Left lung (tissue), 10 donors: ENCODE results near the gene NPHP4. TPM values are rescaled to one million over a fixed set of nuclear protein-coding genes. Genes with fewer than 3 reads are reported as not detected.
A peak's percentile ranks its signal among the peaks of the same experiment; 100 is the strongest.

Experiments used
- ATAC-seq: fragments of 200-7000 bp; cut with Tn5 transposase; one replicate; pipeline ENCODE4 v1.9.1; 2020; ENCODE audit warnings: moderate library complexity
- DNase-seq, 4 donors: peaks; one replicate each; pipeline ENCODE4 v3.0.0-alpha.2; 2013 to 2020
- H3K27ac ChIP-seq, 2 donors: fragments of 200-600 bp; sonication (generic) in 1 of 2; one replicate each; pipeline versions ENCODE4 v1.5.0 to v1.8.0; 2020 to 2021
- H3K27me3 ChIP-seq, 2 donors: fragments of 200-600 bp; sonication (generic) in 1 of 2; one replicate each; pipeline versions ENCODE4 v1.5.0 to v1.8.0; 2020 to 2021
- H3K36me3 ChIP-seq, 2 donors: fragments of 200-600 bp; sonication (generic) in 1 of 2; one replicate each; pipeline versions ENCODE4 v1.5.0 to v1.8.0; 2020 to 2021
- H3K4me1 ChIP-seq, 2 donors: fragments of 200-600 bp; one replicate each; pipeline ENCODE4 v1.8.0; 2021
- H3K4me3 ChIP-seq, 2 donors: fragments of 200-600 bp; sonication (generic) in 1 of 2; one replicate each; pipeline versions ENCODE4 v1.5.0 to v1.8.0; 2020 to 2021; ENCODE audit warnings: mild to moderate bottlenecking in 1 of 2
- H3K9me3 ChIP-seq, 2 donors: fragments of 200-600 bp; sonication (generic) in 1 of 2; one replicate each; pipeline versions ENCODE4 v1.5.0 to v1.8.0; 2020 to 2021
- CTCF ChIP-seq, 2 donors: fragments of 200-600 bp; sonication (generic) in 1 of 2; IDR thresholded peaks; one replicate each; pipeline versions ENCODE4 v1.5.0 to v1.8.0; 2021; ENCODE audit warnings: antibody characterized with exemption in 2 of 2
- intact Hi-C, 2 donors: fragments of 100-400 bp; cut with DNase I; formaldehyde crosslinking; loops; one replicate each; pipeline versions ENCODE4 v1.11.2 to v1.14.2; 2022
- polyA plus RNA-seq, 6 donors: library from polyadenylated mRNA; unstranded; fragments of 120-200 nt; gene quantifications; one replicate each; pipeline ENCODE4 v1.2.1, GENCODE V29; 2013; ENCODE audit not compliant: insufficient read length in 6 of 6
- total RNA-seq, 2 donors: library from RNA; stranded (reverse); fragmentation: NEBNext Ultra II Directional; extraction: Animal tissue kit (Norgen Biotek cat#: 25700); gene quantifications; one replicate each; pipeline ENCODE4 v1.2.1, GENCODE V29; 2021
- donor health status: DM: no; HTN: yes; CAD: no.
- donor health status: DM: no; HTN: no; CAD: no.

NPHP4 gene
- total and polyA plus RNA-seq, 8 donors, result 9.4 to 16.4 (median 10.2) TPM

- intact Hi-C loops, result no loop called here
- Histone ChIP-seq H3K4me3 (no peak overlapping the region), H3K9me3 (no peaks in the 10 kb centered on the region), H3K27ac (no peak overlapping the region), H3K36me3 (no peaks in the 10 kb centered on the region), H3K4me1 (no peaks in the 10 kb centered on the region), H3K27me3 (peaks cover 0 to 75% of the 10 kb centered on the region in 2 donors)
- DNase-seq, result peak in 1 of 4 donors; percentile 63
- no peak for TF ChIP-seq CTCF (IDR thresholded peaks at IDR 0.05)
- ATAC-seq, result no peak
Measured at GRCh38 chr1:5832916-5833895, 159.0 kb downstream of the NPHP4 start.

GRCh38 chr1:5831600-5832335 is 160.5 kb downstream of the NPHP4 start:
- no peak for ATAC-seq
- intact Hi-C loops, result no loop called here

GRCh38 chr1:5830771-5831599 is 161.2 kb downstream of the NPHP4 start:
- H3K27me3 ChIP-seq, result peaks cover 0 to 63% of the 10 kb centered on the region in 2 donors
- H3K9me3 ChIP-seq, result no peaks in the 10 kb centered on the region
- no peak overlapping the region for H3K4me3 ChIP-seq
- ATAC-seq (no peak), DNase-seq (peak in 1 of 4 donors; percentile 64)
- intact Hi-C loops, result no loop called here
- H3K36me3 ChIP-seq, result no peaks in the 10 kb centered on the region
- no peak overlapping the region for H3K27ac ChIP-seq
- H3K4me1 ChIP-seq, result no peaks in the 10 kb centered on the region
- no peak for TF ChIP-seq CTCF (IDR thresholded peaks at IDR 0.05)

More at GRCh38 chr1:5831600-5832335, 160.5 kb downstream of the NPHP4 start:
- Histone ChIP-seq H3K9me3 (no peaks in the 10 kb centered on the region), H3K4me3 (no peak overlapping the region), H3K27me3 (peaks cover 0 to 68% of the 10 kb centered on the region in 2 donors), H3K36me3 (no peaks in the 10 kb centered on the region), H3K27ac (no peak overlapping the region), H3K4me1 (no peaks in the 10 kb centered on the region)
- TF ChIP-seq CTCF (IDR thresholded peaks at IDR 0.05), result no peak
- DNase-seq, result peak in 1 of 4 donors; percentile 30

- Histone ChIP-seq H3K36me3 (no peaks in the 10 kb centered on the region), H3K9me3 (no peaks in the 10 kb centered on the region), H3K4me3 (no peak overlapping the region), H3K4me1 (no peaks in the 10 kb centered on the region), H3K27me3 (peaks cover 0 to 54% of the 10 kb centered on the region in 2 donors), H3K27ac (no peak overlapping the region)
- no peak for ATAC-seq
- TF ChIP-seq CTCF (IDR thresholded peaks at IDR 0.05), result no peak
- intact Hi-C loops, result no loop called here
- no peak for DNase-seq
Measured at GRCh38 chr1:5829414-5829813, 162.8 kb downstream of the NPHP4 start.
